BLaER1 (cell line): ENCODE data around the gene MS4A8.

Source experiments
- H3K27ac ChIP-seq: shearing (Covaris generic); formaldehyde crosslinking; 2 replicates; pipeline ENCODE4 v1.8.1; 2022
- H3K27me3 ChIP-seq: shearing (Covaris generic); formaldehyde crosslinking; 2 replicates; pipeline ENCODE4 v1.8.1; 2022
- H3K36me3 ChIP-seq: shearing (Covaris generic); formaldehyde crosslinking; 2 replicates; pipeline ENCODE4 v1.8.1; 2022
- H3K4me1 ChIP-seq: shearing (Covaris generic); formaldehyde crosslinking; 2 replicates; pipeline ENCODE4 v1.8.1; 2022
- H3K4me2 ChIP-seq: shearing (Covaris generic); formaldehyde crosslinking; 2 replicates; pipeline ENCODE4 v1.8.1; 2022
- H3K4me3 ChIP-seq: shearing (Covaris generic); formaldehyde crosslinking; 2 replicates; pipeline ENCODE4 v1.8.1; 2022
- H3K9ac ChIP-seq: shearing (Covaris generic); formaldehyde crosslinking; 2 replicates; pipeline ENCODE4 v1.8.1; 2022
- H3K9me3 ChIP-seq: shearing (Covaris generic); formaldehyde crosslinking; 2 replicates; pipeline ENCODE4 v1.8.1; 2022
- H4K20me1 ChIP-seq: shearing (Covaris generic); formaldehyde crosslinking; 2 replicates; pipeline ENCODE4 v1.8.1; 2022
- Cebpa-rat ChIP-seq: shearing (Covaris generic); IDR thresholded peaks from 2 replicates; pipeline ENCODE4 v1.8.1; 2022

MS4A8 gene

GRCh38 chr11:60719391-60719790 lies 20.0 kb downstream of the MS4A8 start:
- Histone ChIP-seq H3K4me2 (no peak overlapping the region), H3K27me3 (no peaks in the 10 kb centered on the region), H3K9me3 (peaks cover 24% of the 10 kb centered on the region), H3K27ac (no peak overlapping the region), H4K20me1 (no peaks in the 10 kb centered on the region), H3K4me1 (no peaks in the 10 kb centered on the region), H3K9ac (no peak overlapping the region), H3K4me3 (no peak overlapping the region), H3K36me3 (no peaks in the 10 kb centered on the region)
- no peak for TF ChIP-seq Cebpa-rat

- TF ChIP-seq Cebpa-rat: no peak
- no peaks in the 10 kb centered on the region for H3K27me3 ChIP-seq
Measured at GRCh38 chr11:60720460-60720859, 21.0 kb downstream of the MS4A8 start.

GRCh38 chr11:60724420-60724819 lies 25.0 kb downstream of the MS4A8 start, which contains the start of gene MS4A18:
MS4A18 (plus strand) TSS chr11:60724720.
- no peak within 1 kb of the TSS for H3K27ac ChIP-seq
- H3K36me3 ChIP-seq: no peaks in the 10 kb centered on the region
- H3K4me2 ChIP-seq: no peak within 1 kb of the TSS
- no peak within 1 kb of the TSS for H3K4me3 ChIP-seq
- no peaks in the 10 kb centered on the region for H4K20me1 ChIP-seq
- TF ChIP-seq Cebpa-rat: no peak
- H3K4me1 ChIP-seq: no peaks in the 10 kb centered on the region
- H3K9me3 ChIP-seq: peaks cover 4% of the 10 kb centered on the region
- H3K9ac ChIP-seq: no peak within 1 kb of the TSS
- H3K27me3 ChIP-seq: no peaks in the 10 kb centered on the region

More at GRCh38 chr11:60720460-60720859, 21.0 kb downstream of the MS4A8 start:
- H4K20me1 ChIP-seq: no peaks in the 10 kb centered on the region
- no peak overlapping the region for H3K4me3 ChIP-seq
- H3K4me2 ChIP-seq: no peak overlapping the region
- H3K36me3 ChIP-seq: no peaks in the 10 kb centered on the region
- H3K9me3 ChIP-seq: peaks cover 24% of the 10 kb centered on the region
- H3K27ac ChIP-seq: no peak overlapping the region
- H3K9ac ChIP-seq: no peak overlapping the region
- no peaks in the 10 kb centered on the region for H3K4me1 ChIP-seq

- Histone ChIP-seq H3K27ac (no peak overlapping the region), H3K9ac (no peak overlapping the region), H3K27me3 (no peaks in the 10 kb centered on the region), H3K36me3 (no peaks in the 10 kb centered on the region), H3K4me3 (no peak overlapping the region), H4K20me1 (no peaks in the 10 kb centered on the region), H3K4me2 (no peak overlapping the region), H3K9me3 (no peaks in the 10 kb centered on the region), H3K4me1 (no peaks in the 10 kb centered on the region)
- no peak for TF ChIP-seq Cebpa-rat
Measured at GRCh38 chr11:60725592-60725991, 26.2 kb downstream of the MS4A8 start.

GRCh38 chr11:60731586-60731985 lies 32.2 kb downstream of the MS4A8 start:
- Histone ChIP-seq H3K4me3 (no peak overlapping the region), H3K27me3 (no peaks in the 10 kb centered on the region), H3K9ac (no peak overlapping the region), H3K27ac (no peak overlapping the region), H3K4me2 (no peak overlapping the region), H4K20me1 (no peaks in the 10 kb centered on the region), H3K36me3 (no peaks in the 10 kb centered on the region), H3K4me1 (no peaks in the 10 kb centered on the region), H3K9me3 (no peaks in the 10 kb centered on the region)
- TF ChIP-seq Cebpa-rat: no peak

- Histone ChIP-seq H3K36me3 (no peaks in the 10 kb centered on the region), H3K27ac (no peak overlapping the region), H3K9ac (no peak overlapping the region), H4K20me1 (no peaks in the 10 kb centered on the region), H3K4me2 (no peak overlapping the region), H3K4me1 (no peaks in the 10 kb centered on the region; the same call in 1 of the 2 replicates), H3K9me3 (no peaks in the 10 kb centered on the region), H3K27me3 (no peaks in the 10 kb centered on the region), H3K4me3 (no peak overlapping the region)
- TF ChIP-seq Cebpa-rat: no peak
Measured at GRCh38 chr11:60734279-60734678, 34.9 kb downstream of the MS4A8 start.

GRCh38 chr11:60739114-60739513 lies 39.7 kb downstream of the MS4A8 start:
- TF ChIP-seq Cebpa-rat: no peak
- Histone ChIP-seq H3K9me3 (peaks cover 29% of the 10 kb centered on the region), H4K20me1 (no peaks in the 10 kb centered on the region), H3K36me3 (no peaks in the 10 kb centered on the region), H3K4me2 (no peak overlapping the region), H3K27me3 (no peaks in the 10 kb centered on the region), H3K27ac (no peak overlapping the region), H3K9ac (no peak overlapping the region), H3K4me1 (peaks cover 7% of the 10 kb centered on the region), H3K4me3 (no peak overlapping the region)

- peaks cover 7% of the 10 kb centered on the region for H3K4me1 ChIP-seq
- no peak for TF ChIP-seq Cebpa-rat
Measured at GRCh38 chr11:60740573-60740972, 41.2 kb downstream of the MS4A8 start.

GRCh38 chr11:60741421-60741820 lies 42.0 kb downstream of the MS4A8 start:
- no peak overlapping the region for H3K27ac ChIP-seq

More at GRCh38 chr11:60740573-60740972, 41.2 kb downstream of the MS4A8 start:
- Histone ChIP-seq H3K9ac (no peak overlapping the region), H3K27me3 (no peaks in the 10 kb centered on the region), H4K20me1 (no peaks in the 10 kb centered on the region), H3K4me2 (no peak overlapping the region), H3K4me3 (no peak overlapping the region), H3K9me3 (peaks cover 34% of the 10 kb centered on the region), H3K36me3 (no peaks in the 10 kb centered on the region), H3K27ac (no peak overlapping the region)

GRCh38 chr11:60743058-60743457 lies 43.6 kb downstream of the MS4A8 start:
- Histone ChIP-seq H3K4me3 (no peak overlapping the region), H3K4me1 (peaks cover 23% of the 10 kb centered on the region), H3K36me3 (no peaks in the 10 kb centered on the region), H4K20me1 (no peaks in the 10 kb centered on the region), H3K27me3 (no peaks in the 10 kb centered on the region), H3K9me3 (peaks cover 34% of the 10 kb centered on the region), H3K4me2 (no peak overlapping the region), H3K9ac (no peak overlapping the region), H3K27ac (no peak overlapping the region)
- TF ChIP-seq Cebpa-rat: no peak

More at GRCh38 chr11:60741421-60741820, 42.0 kb downstream of the MS4A8 start:
- Histone ChIP-seq H3K9ac (no peak overlapping the region), H3K36me3 (no peaks in the 10 kb centered on the region), H3K27me3 (no peaks in the 10 kb centered on the region), H3K4me1 (peaks cover 11% of the 10 kb centered on the region), H3K9me3 (peaks cover 34% of the 10 kb centered on the region), H4K20me1 (no peaks in the 10 kb centered on the region), H3K4me2 (no peak overlapping the region), H3K4me3 (no peak overlapping the region)
- TF ChIP-seq Cebpa-rat: no peak

- H3K9ac ChIP-seq: no peak overlapping the region
- no peaks in the 10 kb centered on the region for H3K36me3 ChIP-seq
- H3K9me3 ChIP-seq: peaks cover 34% of the 10 kb centered on the region
- H4K20me1 ChIP-seq: no peaks in the 10 kb centered on the region
- peaks cover 34% of the 10 kb centered on the region for H3K4me1 ChIP-seq
- no peak overlapping the region for H3K27ac ChIP-seq
- no peaks in the 10 kb centered on the region for H3K27me3 ChIP-seq
- no peak for TF ChIP-seq Cebpa-rat
- H3K4me2 ChIP-seq: no peak overlapping the region
- no peak overlapping the region for H3K4me3 ChIP-seq
Measured at GRCh38 chr11:60744114-60744513, 44.7 kb downstream of the MS4A8 start.
